A549 (cell line): ENCODE results near the gene KCNIP2. TPM values are rescaled to one million over a fixed set of nuclear protein-coding genes. Genes with fewer than 3 reads are reported as not detected.

Experiments
- ATAC-seq, 2 experiments: fragments of 200-7000 bp in 1 of 2; fragments of >200 bp in 1 of 2; cut with Nextera tagmentation in 1 of 2; cut with Tn5 transposase in 1 of 2; 3 replicates each; pipeline versions ENCODE4 v1.8.0 to v1.9.1; 2018 to 2020; ENCODE audit warnings: mild to moderate bottlenecking in 1 of 2, moderate library complexity in 1 of 2
- CTCF ChIA-PET: fragments of 300-600 bp; sonication (Branson Sonifier 250); formaldehyde crosslinking; extraction: SDS; loops from one replicate; lab custom pipeline; 2021; ENCODE audit warnings: antibody characterized with exemption, inconsistent platforms; lab: Yijun Ruan, JAX
- POLR2A ChIA-PET: fragments of 350-600 bp; formaldehyde crosslinking; extraction: SDS; loops from one replicate; lab custom pipeline; 2021; ENCODE audit warnings: antibody characterized with exemption, inconsistent platforms; lab: Yijun Ruan, JAX
- DNase-seq, 2 experiments: peaks; one replicate each; pipeline versions ENCODE4 v3.0.0 to v3.0.0-alpha.2; 2011 to 2016; ENCODE audit warnings: low read depth in 1 of 2, low spot score in 1 of 2
- FAIRE-seq: peaks from 2 replicates; lab custom pipeline; 2011; peaks lifted over from hg19 to GRCh38; lab: Jason Lieb, UNC
- H3K27ac ChIP-seq, 2 experiments: fragments of >200 bp; sonication (Bioruptor Twin); formaldehyde crosslinking; 3 replicates each; pipeline ENCODE4 v1.5.1; 2016 to 2017
- H3K4me1 ChIP-seq: fragments of >200 bp; sonication (Bioruptor Twin); formaldehyde crosslinking; 3 replicates; pipeline ENCODE4 v1.6.1; 2016
- H3K4me2 ChIP-seq: fragments of >200 bp; sonication (Bioruptor Twin); formaldehyde crosslinking; 3 replicates; pipeline ENCODE4 v1.6.1; 2016
- H3K4me3 ChIP-seq: fragments of >200 bp; sonication (Bioruptor Twin); formaldehyde crosslinking; 3 replicates; pipeline ENCODE4 v1.5.1; 2016
- H3K9me3 ChIP-seq: fragments of >200 bp; sonication (Bioruptor Twin); formaldehyde crosslinking; 3 replicates; pipeline ENCODE4 v1.6.1; 2016
- ATOH8 ChIP-seq: fragments of 250-450 bp; sonication (Bioruptor Pico); IDR thresholded peaks from 2 replicates; pipeline ENCODE4 v1.5.0; 2020; ENCODE audit warnings: low read depth, mild to moderate bottlenecking, moderate library complexity
- BCL3 ChIP-seq: fragments of >200 bp; sonication (Bioruptor Twin); formaldehyde crosslinking; IDR thresholded peaks from 3 replicates; pipeline ENCODE4 v1.6.1; 2016
- BHLHE40 ChIP-seq: IDR thresholded peaks from 2 replicates; pipeline ENCODE4 v1.6.1; 2012; ENCODE audit warnings: low read depth, low read length, inconsistent platforms
- CHD2 ChIP-seq: fragments of 150-350 bp; IDR thresholded peaks from 2 replicates; pipeline ENCODE4 v1.6.1; 2014; ENCODE audit warnings: low read length; ENCODE audit not compliant: partially characterized antibody
- E2F6 ChIP-seq: IDR thresholded peaks from 2 replicates; pipeline ENCODE4 v1.6.1; 2012; ENCODE audit warnings: low read depth, borderline replicate concordance
- EHMT2 ChIP-seq: fragments of 200-600 bp; sonication (generic); IDR thresholded peaks from 2 replicates; pipeline ENCODE4 v1.6.1; 2016; ENCODE audit warnings: antibody characterized with exemption, low read depth, mild to moderate bottlenecking, moderate library complexity
- FOSL2 ChIP-seq, 2 experiments: fragments of 450-650 bp in 1 of 2; fragments of >200 bp in 1 of 2; sonication (Bioruptor Twin) in 1 of 2; formaldehyde crosslinking; IDR thresholded peaks; 2 replicates each; pipeline versions ENCODE4 v1.5.0 to v1.6.1; 2016 to 2020; ENCODE audit warnings: mild to moderate bottlenecking in 1 of 2, moderate library complexity in 1 of 2
- HDAC2 ChIP-seq: fragments of 200-600 bp; sonication (generic); IDR thresholded peaks from 2 replicates; pipeline ENCODE4 v1.6.1; 2016
- HEYL ChIP-seq: fragments of 250-450 bp; sonication (Bioruptor Pico); IDR thresholded peaks from 2 replicates; pipeline ENCODE4 v1.8.0; 2021; ENCODE audit warnings: mild to moderate bottlenecking, moderate library complexity
- MYC ChIP-seq: IDR thresholded peaks from 2 replicates; pipeline ENCODE4 v1.6.1; 2012; ENCODE audit warnings: mild to moderate bottlenecking, inconsistent platforms, low read length, improper control_type of control experiment, borderline replicate concordance
- NPAS2 ChIP-seq: fragments of 250-450 bp; sonication (Bioruptor Pico); IDR thresholded peaks from 2 replicates; pipeline ENCODE4 v1.8.0; 2022; ENCODE audit warnings: mild to moderate bottlenecking, moderate library complexity, borderline replicate concordance
- PHF8 ChIP-seq: fragments of 200-600 bp; sonication (generic); IDR thresholded peaks from 2 replicates; pipeline ENCODE4 v1.6.1; 2016; ENCODE audit warnings: low read depth, mild to moderate bottlenecking, antibody characterized with exemption, moderate library complexity, borderline replicate concordance
- POLR2AphosphoS2 ChIP-seq: conservative IDR thresholded peaks from 2 replicates; pipeline ENCODE4 v1.6.1; 2012; ENCODE audit warnings: low read length, improper control_type of control experiment, inconsistent platforms
- RCOR1 ChIP-seq: fragments of 150-350 bp; IDR thresholded peaks from 2 replicates; pipeline ENCODE4 v1.6.1; 2014; ENCODE audit warnings: antibody characterized with exemption, low read length, low read depth
- SMC3 ChIP-seq: fragments of >200 bp; sonication (Bioruptor Twin); formaldehyde crosslinking; IDR thresholded peaks from 3 replicates; pipeline ENCODE4 v1.6.1; 2018; ENCODE audit warnings: inconsistent platforms
- TFCP2L1 ChIP-seq: fragments of 250-450 bp; sonication (Bioruptor Pico); IDR thresholded peaks from 2 replicates; pipeline ENCODE4 v1.5.0; 2021; ENCODE audit warnings: mild to moderate bottlenecking
- TP53 ChIP-seq: fragments of 250-450 bp; sonication (Bioruptor Pico); IDR thresholded peaks from 2 replicates; pipeline ENCODE4 v1.5.0; 2021; ENCODE audit warnings: mild to moderate bottlenecking, moderate library complexity
- USF2 ChIP-seq: fragments of 450-650 bp; IDR thresholded peaks from 2 replicates; pipeline ENCODE4 v1.6.1; 2014; ENCODE audit warnings: antibody characterized with exemption
- ZC3H11A ChIP-seq: fragments of 450-650 bp; IDR thresholded peaks from 2 replicates; pipeline ENCODE4 v1.6.1; 2014; ENCODE audit warnings: antibody characterized with exemption, mild to moderate bottlenecking
- WGBS: methylation state at CpG from one replicate; pipeline ENCODE4 v1.1.6; 2017; ENCODE audit errors: missing lambda C conversion rate; 5-methylcytosine and 5-hydroxymethylcytosine counted together
- polyA plus RNA-seq, 4 experiments: library from polyadenylated mRNA; depleted of rRNA in 3 of 4; stranded (reverse); fragments of >200 nt; fragmentation: RNase III in 1 of 4; extraction: RNeasy Plus Mini Kit Qiagen cat#74134 plus additional on column Dnase treatment in 1 of 4; gene quantifications; 2 replicates in 3 of 4; 3 replicates in 1 of 4; pipeline ENCODE4 v1.2.3, GENCODE V29; 2011 to 2017
- TF ChIP-seq, protein P1 (sequence below): fragments of 150-350 bp; IDR thresholded peaks from 2 replicates; pipeline ENCODE4 v1.6.1; 2014; ENCODE audit warnings: low read depth, mild to moderate bottlenecking, low read length

Gene KCNIP2
- polyA plus RNA-seq, 2 of the 4 experiments (the other 2 are of a cell fraction), result 0.88 to 1.3 TPM

DNA sequence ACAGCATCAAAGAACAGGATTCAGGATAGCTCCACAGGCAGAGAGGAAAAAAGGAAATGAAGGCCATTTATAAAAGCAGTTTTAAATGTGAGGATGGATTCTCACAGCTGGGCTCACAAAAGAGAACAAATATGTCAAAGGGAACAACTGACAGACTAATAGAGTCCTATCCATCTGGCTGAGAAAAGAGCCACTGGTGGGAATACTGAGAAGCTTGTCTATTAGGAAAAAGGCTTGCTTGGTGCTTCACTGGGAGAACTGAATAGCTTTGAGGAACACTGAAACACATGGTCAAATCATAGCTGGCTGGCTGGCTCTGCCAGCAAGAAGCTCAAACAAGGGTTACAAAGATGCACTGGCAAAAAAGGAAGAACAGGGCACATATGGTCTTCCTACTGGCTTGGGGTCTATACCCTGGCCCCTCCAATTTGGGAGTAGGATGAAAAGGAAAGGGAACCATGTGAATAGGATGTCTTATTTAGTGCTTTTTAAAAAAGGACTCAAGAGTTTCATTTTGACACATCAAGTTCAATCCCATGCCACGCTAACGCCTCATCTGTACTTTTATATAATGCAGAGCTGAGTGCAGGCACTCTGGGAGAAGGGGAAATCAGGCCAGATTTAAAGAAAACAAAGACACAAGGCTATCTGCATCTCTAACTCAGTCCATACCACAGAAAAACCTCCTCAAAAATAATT, 44.8 kb upstream of the KCNIP2 start:
- no peaks in the 10 kb centered on the region for H3K9me3 ChIP-seq
- 76% methylated on average over 2 of the region's 2 CpGs for WGBS
- CTCF ChIA-PET, result interaction anchor here (0.6 to 15.5 kb wide), 32 partner anchors 8 to 187 kb away, joined by 3 to 211 read pairs (median 6); partner anchors contain the start of gene OGA
- POLR2A ChIA-PET, result no interaction called here
- no peak overlapping the region for H3K4me3 ChIP-seq
- H3K4me1 ChIP-seq, result peaks cover 9% of the 10 kb centered on the region
- no peak overlapping the region for H3K27ac ChIP-seq
- no peak for DNase-seq
- no peak for TF ChIP-seq PHF8
- no peak for TF ChIP-seq FOSL2 (IDR thresholded peaks at IDR 0.05)
- TF ChIP-seq FOSL2 (CRISPR knock-in tag; IDR thresholded peaks at IDR 0.05), result no peak
- no peak for TF ChIP-seq MYC
- no peak for TF ChIP-seq ZC3H11A
- no peak for TF ChIP-seq NPAS2
- no peak for TF ChIP-seq ATOH8 (CRISPR knock-in tag)
- no peak for TF ChIP-seq EHMT2
- no peak for TF ChIP-seq HDAC2
- TF ChIP-seq RCOR1, result no peak
- TF ChIP-seq, protein P1, sequence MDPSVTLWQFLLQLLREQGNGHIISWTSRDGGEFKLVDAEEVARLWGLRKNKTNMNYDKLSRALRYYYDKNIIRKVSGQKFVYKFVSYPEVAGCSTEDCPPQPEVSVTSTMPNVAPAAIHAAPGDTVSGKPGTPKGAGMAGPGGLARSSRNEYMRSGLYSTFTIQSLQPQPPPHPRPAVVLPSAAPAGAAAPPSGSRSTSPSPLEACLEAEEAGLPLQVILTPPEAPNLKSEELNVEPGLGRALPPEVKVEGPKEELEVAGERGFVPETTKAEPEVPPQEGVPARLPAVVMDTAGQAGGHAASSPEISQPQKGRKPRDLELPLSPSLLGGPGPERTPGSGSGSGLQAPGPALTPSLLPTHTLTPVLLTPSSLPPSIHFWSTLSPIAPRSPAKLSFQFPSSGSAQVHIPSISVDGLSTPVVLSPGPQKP, result no peak
- no peak for TF ChIP-seq BCL3
- no peak for TF ChIP-seq CHD2
- TF ChIP-seq BHLHE40, result no peak
- no peak for TF ChIP-seq TFCP2L1
- TF ChIP-seq HEYL, result no peak
- TF ChIP-seq POLR2AphosphoS2, result no peak
- no peak for TF ChIP-seq E2F6
- ATAC-seq, result no peak
- FAIRE-seq, result no peak
- no peak overlapping the region for H3K4me2 ChIP-seq

GRCh38 chr10:101887775-101888174, 44.2 kb upstream of the KCNIP2 start:
- no peak for DNase-seq
- ChIA-PET POLR2A (no interaction called here), CTCF (interaction anchor here (0.6 to 15.5 kb wide), 16 partner anchors 8 to 188 kb away, joined by 3 to 211 read pairs (median 8); no protein-coding TSS in a partner anchor)
- no peaks in the 10 kb centered on the region for H3K9me3 ChIP-seq
- no peak overlapping the region for H3K4me2 ChIP-seq
- WGBS, result 79% methylated on average over 5 of the region's 5 CpGs
- no peak for FAIRE-seq
- ATAC-seq, result no peak
- no peak overlapping the region for H3K27ac ChIP-seq
- H3K4me1 ChIP-seq, result peaks cover 3% of the 10 kb centered on the region; the same call in 2 of the 3 replicates
- H3K4me3 ChIP-seq, result no peak overlapping the region
- TF ChIP-seq USF2 (no peak), TP53 (no peak), SMC3 (no peak), HDAC2 (no peak), PHF8 (no peak)
